Measurements from ENCODE around the gene SLIT1.

Gene SLIT1

DNA sequence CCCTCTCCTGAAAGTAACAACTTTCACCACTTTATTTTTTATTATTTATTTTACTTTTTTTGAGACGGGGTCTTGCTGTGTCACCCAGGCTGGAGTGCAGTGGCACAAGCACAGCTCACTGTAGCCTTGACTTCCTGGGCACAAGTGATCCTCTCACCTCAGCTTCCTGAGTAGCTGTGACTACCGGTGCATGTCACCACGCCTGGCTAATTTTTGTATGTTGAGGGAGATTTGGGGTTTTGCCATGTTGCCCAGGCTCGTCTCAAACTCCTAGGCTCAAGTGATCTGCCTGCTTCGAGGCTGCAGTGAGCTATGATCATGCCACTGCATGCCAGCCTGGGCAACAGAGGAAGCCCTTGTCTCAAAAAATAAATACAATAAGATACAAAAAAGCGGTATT is 14.9 kb upstream of the SLIT1 start:
- DNase-seq (ENCODE audit: low read depth in 2 of 2) = no peak

DNA sequence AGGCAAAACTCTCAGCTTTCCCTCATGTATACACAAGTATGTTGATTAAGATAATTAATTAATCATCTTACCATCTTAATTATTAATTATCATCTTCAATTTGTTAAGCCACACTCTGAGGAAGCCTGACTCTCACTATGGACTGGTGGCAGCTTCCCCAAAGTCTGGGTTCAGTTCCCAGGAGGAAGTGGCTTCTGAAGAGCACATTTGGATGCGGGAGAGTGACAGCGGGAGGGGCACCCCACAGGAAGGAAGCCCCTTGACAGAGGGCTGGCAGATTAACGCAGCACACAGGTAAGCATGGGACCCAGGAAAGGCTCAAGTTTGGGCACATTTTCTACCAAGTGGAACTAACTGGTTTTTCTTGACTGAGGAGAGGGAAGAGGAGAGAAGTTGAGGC is 13.4 kb upstream of the SLIT1 start:
- DNase-seq (ENCODE audit: low read depth in 2 of 2) = no peak

DNA sequence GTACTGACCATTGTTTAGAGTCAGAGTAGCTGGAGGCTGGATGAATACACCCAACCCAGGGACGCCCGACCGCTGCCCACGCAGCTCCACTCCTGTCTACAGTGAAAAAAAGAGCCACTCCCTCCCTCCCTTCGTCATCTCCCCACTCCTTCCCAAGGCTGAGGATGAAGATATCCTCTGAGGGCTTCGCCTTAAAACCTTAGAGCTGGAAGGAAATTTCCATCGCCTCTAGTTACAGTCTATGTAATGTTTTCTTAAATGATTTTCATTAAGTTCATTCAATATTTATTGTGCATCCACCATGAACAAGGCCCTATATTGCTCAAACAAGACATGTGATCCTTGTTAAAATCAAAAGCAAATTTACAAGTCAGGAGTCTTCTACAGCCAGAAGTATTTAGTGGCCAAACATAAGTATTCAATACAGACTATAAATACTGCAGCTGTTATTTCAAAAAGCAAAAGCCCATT is 11.3 kb upstream of the SLIT1 start:
- no peak for DNase-seq (ENCODE audit: low read depth in 2 of 2)

DNA sequence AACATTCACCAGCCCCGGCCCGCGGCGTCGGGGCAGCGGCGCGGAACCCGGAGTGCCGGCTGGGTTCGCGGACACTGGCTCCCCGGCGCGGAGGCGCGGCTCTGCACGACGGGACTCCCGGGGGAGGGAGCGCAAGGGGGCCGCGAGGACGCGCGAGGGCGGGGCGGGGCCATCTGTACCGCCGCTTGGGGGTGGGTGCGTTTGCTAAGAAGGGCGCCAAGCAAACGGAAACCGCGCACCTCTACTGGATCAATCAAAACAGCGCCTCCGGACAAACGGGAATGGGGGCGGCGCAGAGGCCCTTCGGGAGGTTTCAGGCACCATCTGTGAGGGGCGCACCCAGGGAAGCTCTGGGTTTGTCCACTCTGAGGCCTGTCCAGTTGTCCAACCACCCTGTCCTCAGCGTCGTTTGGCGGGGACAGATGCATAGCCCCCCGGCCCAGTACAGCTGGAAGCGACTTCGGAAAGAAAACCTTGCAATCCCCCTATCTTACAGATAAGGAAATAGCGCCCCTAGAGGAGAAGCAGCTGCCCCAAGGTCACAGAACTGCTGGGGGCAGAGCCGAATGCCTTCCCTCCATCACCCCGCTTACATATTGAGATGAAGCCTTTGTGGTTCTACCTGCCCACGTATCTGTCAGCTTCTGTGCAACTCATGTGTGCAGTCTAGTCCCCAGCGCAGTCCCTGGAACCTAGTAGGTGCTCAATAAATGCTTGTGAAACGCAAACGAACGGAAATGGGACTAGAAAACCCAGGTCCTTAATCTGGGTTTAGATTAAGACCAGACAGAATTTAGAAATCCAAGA is 10.7 kb upstream of the SLIT1 start:
- DNase-seq (ENCODE audit: low read depth in 2 of 2) = peak; percentile 40 to 41

DNA sequence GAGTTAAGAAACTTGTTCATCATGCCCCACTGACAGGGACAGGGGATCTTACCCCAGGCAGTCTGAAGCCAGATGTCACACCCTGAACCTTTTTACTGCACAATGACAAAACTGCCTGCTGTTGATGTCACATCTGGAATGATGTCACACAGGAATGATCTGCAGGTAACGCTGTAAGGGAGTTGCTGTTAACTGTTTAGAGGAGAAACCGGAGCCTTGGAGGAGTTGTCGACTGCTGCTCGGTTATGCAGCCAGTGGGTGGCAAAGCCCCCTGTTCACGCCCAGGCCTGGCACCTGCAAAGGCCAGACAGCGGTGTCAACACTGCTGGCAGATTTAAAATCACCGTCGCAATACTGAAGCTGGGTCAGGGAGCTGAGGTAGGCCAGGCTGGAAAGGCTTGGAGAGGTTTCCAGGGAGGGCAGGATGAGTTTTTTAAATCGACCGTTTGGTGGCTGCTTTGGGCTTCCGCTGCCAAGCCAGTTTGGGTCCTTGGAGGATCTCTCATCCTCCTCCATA is 10.0 kb upstream of the SLIT1 start:
- DNase-seq (ENCODE audit: low read depth in 2 of 2) = no peak

DNA sequence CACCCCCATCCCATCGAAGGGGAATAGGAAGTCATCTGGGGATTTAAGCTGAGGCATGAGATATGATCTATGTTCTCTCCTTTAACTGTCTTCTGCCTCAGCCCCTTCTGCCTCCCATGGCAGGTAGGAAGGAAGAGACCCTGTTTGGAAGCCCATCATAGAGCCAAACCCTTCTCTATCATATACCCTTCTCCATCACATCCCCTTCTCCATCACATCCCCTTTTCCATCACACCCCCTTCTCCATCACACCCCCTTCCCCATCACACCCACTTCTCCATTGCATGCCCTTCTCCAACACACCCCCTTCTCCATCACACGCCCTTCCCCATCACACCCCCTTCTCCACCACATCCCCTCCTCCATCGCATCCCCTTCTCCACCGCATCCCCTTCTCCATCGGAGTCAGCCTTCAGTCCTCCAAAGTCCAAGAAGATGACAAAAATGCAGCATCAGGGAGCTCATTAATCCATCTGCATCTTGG is 7.2 kb upstream of the SLIT1 start:
- no peak for DNase-seq (ENCODE audit: low read depth in 2 of 2)

DNA sequence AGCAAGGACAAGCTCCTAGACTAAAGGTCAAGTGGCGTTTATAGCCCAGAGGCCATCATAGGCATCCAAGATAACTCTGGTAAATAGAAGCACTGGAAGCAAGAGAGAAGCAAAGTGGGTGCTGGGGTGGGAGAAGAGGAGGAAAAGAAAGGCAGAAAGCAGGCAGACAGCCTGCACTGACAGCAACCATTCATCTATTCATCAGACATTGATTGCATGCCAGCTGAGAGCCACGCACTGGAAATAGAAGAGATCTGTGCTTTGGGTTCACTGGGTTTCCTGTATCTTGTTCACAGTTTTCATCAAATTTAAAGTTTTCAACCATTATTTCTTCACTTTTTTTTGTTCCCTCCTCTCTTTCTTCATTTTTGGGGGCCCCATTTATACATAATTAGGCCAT is 4.7 kb upstream of the SLIT1 start:
- no peak for DNase-seq (ENCODE audit: low read depth in 2 of 2)

DNA sequence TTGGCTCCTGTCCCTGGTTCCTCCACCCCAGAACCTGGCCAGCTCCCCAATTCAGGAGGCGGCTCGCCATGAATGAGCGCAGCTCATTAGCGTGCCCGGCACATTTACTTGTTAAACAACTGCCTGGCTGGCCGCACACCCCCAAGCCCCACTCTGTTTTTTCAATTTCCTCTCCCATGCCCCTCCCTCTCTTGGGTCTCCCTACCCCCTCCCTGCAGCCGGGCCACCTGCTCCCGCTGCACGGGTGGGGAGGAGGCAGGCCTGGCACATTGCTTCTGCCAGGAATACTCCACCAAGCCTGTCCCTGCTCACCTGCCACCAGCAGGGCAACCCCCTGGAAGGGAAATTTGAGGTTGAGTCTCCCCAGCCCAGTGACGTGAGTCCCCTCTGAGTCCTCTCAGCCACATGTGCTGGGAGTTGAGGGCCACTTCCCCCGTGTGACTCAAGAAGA is 2.5 kb upstream of the SLIT1 start:
- no peak for DNase-seq (ENCODE audit: low read depth in 2 of 2)

DNA sequence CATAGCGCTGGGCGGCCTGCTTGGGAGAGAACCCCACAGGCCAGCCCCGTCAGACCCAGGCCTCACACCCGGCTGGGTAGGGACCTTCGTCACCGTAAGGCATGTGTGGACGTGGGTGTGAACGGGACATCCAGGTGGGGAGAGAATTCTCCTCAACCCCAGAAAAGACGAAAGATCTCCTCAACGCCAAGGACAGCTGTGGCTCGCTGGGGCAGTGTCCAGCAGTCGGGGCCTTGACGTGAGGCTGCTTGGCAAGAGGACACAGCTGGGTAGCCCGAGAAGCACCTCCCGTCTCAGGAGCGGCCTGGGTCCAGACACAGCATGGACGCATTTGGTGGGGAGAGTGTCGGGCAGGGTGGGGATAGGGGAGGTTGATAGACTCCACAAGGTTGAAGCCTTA is 1.2 kb upstream of the SLIT1 start:
- no peak for DNase-seq (ENCODE audit: low read depth in 2 of 2)

DNA sequence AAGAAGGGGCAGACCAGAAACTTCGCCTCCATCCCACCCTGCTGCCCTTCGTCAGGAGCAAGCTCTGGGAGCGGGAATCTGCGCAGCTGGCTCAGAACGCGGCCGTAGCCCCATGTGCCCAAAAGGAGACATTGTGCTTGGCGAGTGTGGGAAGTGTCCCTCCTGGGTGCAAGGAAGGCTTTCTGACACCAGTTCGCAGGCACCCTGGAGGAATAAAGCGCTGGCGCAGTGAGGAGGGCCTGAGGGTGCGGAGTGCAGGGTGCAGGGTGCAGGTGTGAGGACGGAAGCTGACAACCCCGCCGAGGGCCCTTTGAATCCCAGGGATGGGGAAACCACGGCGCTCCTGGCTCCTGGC is 811 bp downstream of the SLIT1 start:
- DNase-seq (ENCODE audit: low read depth in 2 of 2) = no peak

DNA sequence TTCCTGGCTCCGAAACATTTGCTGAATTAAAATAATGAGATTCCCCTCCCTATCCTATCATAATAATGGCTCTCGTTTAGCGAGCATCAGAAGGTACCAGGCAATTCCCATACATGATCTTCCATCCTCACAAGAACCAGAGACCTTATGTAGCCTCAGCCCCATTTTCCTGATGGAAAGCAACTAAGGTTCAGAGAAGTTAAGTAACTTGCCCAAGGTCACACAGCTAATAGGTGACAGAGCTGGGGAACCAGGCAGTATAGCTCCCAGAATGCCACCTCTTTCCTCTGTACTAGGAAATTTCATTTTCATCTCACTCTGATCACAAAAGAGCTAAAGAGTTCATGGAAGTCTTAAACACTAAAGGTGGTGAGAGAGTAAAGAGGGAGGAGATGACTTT is 2.4 kb downstream of the SLIT1 start:
- no peak for DNase-seq (ENCODE audit: low read depth in 2 of 2)

DNA sequence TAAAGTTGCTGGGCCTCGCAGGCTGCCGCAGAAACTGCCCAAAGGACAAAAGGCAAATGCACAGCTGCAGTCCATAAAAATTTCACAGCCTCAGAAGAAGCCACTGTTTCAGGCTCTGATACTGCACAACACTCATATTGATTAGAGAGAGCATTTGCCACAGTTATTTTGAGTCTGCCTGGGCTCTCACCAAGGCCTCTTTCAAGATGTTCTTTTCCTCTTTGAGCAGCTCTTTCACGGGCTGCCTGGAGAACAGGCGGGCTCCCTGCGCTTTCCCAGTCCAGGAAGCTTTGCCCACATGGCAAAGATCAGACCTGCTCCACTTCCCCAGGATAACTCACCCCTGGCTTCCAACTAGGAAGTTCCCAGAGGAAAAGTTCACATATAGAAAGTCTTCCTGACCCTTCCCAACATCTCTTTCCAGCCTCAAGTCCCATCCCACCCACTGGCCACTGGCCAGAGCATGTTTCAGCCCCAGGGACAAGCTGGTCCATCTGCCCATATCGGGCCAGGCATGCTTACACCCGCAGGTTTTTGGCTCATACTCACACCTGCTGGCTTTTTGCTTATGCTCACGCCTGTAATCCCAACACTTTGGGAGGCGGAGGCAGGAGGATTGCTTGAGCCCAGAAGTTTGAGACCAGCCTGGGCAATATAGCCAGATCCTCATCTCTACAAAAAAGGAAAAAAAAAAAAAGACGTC is 3.3 kb downstream of the SLIT1 start:
- no peak for DNase-seq (ENCODE audit: low read depth in 2 of 2)

DNA sequence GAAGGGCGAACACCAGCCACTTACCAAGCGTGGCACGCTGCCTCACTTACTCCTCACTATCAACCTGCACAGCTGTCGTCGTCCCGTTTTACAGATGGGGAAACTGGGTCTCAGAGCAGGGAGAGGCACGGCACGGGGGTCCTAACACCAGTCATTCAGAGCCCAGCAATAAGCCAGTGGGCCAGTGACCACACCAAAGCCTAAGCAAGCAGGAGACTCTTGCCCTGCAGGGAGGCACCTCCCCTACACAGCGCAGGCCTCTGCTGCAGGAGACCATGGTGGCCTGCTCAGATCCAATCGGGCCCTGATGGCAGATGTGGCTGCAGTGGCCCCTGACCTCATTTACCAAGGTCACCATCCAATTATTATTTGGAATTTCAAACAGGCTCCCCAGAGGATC is 4.8 kb downstream of the SLIT1 start:
- DNase-seq (ENCODE audit: low read depth in 2 of 2) = no peak

DNA sequence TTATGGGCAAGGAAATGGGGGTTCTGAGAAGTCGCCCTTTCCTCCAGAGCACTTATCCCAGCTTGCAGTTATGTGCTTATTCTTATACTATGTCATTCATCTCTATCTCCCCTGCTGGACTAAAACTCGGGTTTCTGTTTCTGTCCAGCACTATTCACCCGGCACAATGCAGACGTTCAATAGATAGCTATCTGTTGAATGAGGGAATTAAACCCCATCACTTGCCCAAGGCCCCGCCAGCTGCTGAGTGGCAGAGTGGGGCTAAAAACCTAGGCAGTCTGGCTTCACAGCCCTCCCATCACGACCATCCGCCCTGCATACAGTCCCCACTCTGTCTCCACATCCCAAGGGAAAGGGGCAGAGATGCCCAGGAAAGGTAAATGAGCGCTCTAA is 5.4 kb downstream of the SLIT1 start:
- no peak for DNase-seq (ENCODE audit: low read depth in 2 of 2)

DNA sequence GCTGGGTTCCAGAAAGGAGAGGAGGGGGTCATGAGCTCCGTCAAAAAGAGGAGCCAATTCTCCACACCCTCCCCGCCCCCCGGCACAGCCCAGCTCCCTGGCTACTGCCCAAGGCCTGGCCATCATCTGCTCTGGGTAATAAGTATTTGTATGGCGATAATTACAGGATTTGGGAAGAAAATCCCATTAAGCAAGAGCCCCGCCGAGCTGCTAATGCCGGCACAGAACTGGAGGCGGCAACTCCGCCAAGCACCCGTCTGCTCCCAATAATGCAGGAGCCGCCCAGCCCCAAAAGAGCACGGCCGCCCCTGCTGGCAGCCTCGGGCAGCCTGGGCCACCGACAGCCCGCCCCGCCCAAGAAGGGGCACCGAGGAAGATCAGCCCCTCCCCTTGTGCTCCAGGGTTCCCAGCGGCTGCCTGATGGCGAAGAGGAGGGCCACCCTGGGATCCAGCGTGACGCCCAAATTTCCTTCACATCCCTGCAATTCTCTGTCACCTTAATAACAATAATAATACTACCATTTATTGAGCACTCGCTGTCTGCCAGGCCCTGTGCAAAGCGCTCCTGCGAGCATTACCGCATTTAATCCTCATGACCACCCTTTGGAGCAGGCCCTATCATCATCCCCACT is 5.9 kb downstream of the SLIT1 start:
- DNase-seq (ENCODE audit: low read depth in 2 of 2) = no peak

DNA sequence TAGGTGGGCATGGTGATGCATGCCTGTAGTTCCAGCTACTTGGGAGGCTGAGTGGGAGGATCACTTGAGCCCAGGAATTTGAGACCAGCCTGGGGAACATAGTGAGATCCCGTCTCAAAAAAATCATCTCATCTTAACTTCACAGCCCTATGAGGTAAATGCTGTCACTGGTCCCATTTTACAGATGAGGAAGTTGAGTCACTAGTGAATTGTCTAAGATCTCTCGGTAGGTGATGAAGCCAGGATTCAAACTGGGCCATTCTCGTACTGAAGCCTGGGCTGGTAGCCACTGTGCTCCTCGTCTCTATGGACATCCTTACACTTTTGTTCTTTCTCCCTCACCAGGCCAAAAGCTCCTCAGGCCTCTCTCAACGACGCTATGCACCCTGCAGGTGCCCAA is 6.4 kb downstream of the SLIT1 start:
- DNase-seq (ENCODE audit: low read depth in 2 of 2) = no peak

DNA sequence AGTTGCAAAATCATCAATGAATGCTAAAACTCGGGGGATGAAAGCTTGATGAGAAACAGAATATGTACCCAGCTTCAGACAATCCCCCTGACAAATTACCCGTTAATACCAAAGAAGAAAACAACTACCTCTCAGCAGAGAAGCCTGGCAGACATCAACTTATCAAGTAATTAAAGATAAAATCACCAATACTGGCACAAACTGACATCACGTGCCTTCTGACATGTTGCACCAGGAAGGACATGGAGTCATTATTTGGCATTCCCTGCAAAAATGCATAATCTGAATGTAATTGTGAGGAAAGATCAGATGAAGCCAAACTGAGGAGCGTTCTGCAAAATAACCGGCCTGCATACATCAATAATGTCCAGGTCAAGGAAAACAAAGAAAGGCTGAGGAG is 7.7 kb downstream of the SLIT1 start:
- no peak for DNase-seq (ENCODE audit: low read depth in 2 of 2)

DNA sequence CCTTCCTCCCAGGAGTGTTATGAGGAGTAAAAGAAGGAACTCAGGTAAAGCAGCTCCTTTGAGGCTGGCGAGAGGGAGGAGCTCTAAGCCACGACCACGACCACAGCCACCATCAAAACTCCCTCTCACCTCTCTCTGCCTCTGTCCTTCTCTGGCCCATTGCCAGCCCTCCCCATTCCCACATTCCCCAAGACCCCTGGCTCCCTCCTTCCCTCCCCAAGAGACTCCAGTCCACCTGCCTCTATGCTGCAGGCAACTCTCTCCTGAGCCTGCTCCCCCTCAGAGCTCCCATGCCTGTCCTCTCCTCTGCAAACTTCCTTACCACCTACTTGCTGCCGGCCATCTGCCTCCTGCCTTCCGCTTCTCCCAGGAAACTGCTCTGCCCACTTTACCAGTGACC is 9.5 kb downstream of the SLIT1 start:
- no peak for DNase-seq (ENCODE audit: low read depth in 2 of 2)

DNA sequence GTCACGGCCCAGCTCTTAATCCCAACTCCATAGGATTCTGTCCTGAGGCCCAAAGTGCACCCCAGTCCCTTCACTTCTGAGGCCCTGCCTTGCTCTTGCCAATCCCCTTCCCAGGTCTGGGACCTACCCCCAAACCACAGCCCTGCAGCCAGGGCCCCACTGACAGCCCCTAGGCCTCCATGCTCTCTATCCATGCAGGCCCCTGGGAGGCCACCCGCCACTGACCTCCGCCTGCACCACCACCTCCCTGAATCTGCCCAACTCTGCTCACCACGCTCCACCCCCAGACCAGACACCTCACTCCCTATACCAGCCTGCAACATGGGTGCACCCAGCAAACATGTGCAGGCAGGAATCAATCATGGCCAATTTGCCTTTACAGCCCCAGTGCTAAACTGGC is 10.2 kb downstream of the SLIT1 start:
- DNase-seq (ENCODE audit: low read depth in 2 of 2) = no peak

DNA sequence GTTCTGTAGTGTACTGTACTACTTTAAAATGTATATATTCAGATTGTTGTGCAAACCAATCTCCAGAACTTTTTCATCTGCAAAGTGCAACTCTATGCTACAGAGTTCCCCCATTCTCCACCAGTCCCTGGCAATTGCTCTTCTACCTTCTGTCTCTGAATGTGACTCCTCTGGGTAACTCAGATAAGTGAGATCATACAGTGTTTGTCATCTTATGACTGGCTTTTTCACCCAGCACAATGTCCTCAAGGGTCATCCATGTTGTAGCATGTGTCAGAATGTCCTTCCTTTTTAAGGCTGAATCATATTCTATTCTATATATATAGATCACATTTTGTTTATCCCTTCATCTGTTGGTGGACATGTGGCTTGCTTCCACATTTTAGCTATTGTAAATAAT is 10.8 kb downstream of the SLIT1 start:
- no peak for DNase-seq (ENCODE audit: low read depth in 2 of 2)

DNA sequence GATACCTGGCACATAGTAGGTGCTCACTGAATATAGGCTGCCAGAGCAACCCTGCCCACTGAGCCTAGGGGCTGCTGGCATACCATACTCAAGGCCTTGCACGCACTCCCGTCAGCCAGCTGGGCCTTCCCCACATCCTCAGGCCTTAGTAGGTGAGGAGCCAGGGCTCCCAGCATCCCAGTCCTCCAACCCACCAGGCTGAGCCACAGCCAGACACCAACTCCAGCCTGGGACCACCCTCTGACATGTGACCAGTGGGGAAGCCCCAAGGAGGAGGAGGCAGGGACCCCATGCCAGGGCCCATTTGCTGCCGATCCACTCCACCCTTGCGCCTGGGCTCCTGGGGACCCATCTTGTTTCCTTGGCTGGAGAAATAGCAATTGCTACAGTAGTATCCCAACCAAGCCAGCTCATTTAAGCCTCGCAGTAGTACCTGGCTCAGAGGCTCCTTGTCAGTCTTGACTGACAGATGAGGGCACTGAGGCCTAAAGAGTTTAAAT is 11.4 kb downstream of the SLIT1 start:
- DNase-seq (ENCODE audit: low read depth in 2 of 2) = no peak

DNA sequence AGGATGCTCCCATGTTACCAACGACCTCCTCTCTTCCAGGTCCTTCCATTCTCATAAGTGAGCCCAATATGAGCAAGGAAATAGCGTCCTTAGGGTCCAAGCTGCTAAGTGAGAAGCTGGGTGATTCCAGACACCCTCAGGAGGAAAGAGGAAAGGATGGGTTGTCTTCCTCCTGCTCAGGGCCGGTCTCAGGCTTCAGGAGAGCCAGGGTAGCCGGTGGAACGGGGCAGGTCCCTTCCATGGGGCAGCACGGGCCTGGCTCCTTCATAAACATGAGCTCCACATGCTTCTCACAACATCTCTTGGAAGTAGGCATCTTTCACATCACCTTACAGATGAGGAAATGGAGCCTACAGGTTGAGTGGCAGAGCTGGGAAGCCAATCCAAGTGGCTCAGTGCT is 12.7 kb downstream of the SLIT1 start:
- no peak for DNase-seq (ENCODE audit: low read depth in 2 of 2)

Data from activated CD4-positive, alpha-beta T cell treated with anti-CD3 and anti-CD28 coated beads for 24 hours (primary cell).